ENCODE results near the gene NHERF1. TPM values are rescaled to one million over a fixed set of nuclear protein-coding genes. Genes with fewer than 3 reads are reported as not detected.

NHERF1 gene
- total RNA-seq, 1 experiment from 2014 or later: 75.0 TPM

- Histone ChIP-seq H3K36me3 (ENCODE audit: low read depth, low read length) (no peaks in the 10 kb centered on the region), H2AFZ (ENCODE audit: low read length) (no peak overlapping the region), H3K9me2 (replicated peaks; ENCODE audit: low read length) (no peaks in the 10 kb centered on the region), H3F3A (ENCODE audit: low read length, unreplicated experiment) (no peaks in the 10 kb centered on the region), H3K4me2 (ENCODE audit: low read length) (no peak overlapping the region), H3K4me1 (ENCODE audit: insufficient read depth, low read length) (peaks cover 36% of the 10 kb centered on the region), H3K9ac (ENCODE audit: low read length) (no peak overlapping the region), H3K4me3 (ENCODE audit: low read length) (no peak overlapping the region), H3K27ac (ENCODE audit: low read length) (no peak overlapping the region), H3K79me2 (ENCODE audit: low read length) (peaks cover 60% of the 10 kb centered on the region), H3K27me3 (ENCODE audit: low read length) (no peaks in the 10 kb centered on the region), H3K9me3 (ENCODE audit: low read length) (no peaks in the 10 kb centered on the region), H4K20me1 (ENCODE audit: low read length) (peaks cover 10% of the 10 kb centered on the region; the same call in 1 of the 2 replicates)
- no peak for DNase-seq
- no peak for TF ChIP-seq EZH2 (IDR thresholded peaks at IDR 0.05; ENCODE audit: low read length, unreplicated experiment)
- no peak for TF ChIP-seq EZH2phosphoT487 (IDR thresholded peaks at IDR 0.05; ENCODE audit: borderline replicate concordance, low read length)
- TF ChIP-seq, protein P1, sequence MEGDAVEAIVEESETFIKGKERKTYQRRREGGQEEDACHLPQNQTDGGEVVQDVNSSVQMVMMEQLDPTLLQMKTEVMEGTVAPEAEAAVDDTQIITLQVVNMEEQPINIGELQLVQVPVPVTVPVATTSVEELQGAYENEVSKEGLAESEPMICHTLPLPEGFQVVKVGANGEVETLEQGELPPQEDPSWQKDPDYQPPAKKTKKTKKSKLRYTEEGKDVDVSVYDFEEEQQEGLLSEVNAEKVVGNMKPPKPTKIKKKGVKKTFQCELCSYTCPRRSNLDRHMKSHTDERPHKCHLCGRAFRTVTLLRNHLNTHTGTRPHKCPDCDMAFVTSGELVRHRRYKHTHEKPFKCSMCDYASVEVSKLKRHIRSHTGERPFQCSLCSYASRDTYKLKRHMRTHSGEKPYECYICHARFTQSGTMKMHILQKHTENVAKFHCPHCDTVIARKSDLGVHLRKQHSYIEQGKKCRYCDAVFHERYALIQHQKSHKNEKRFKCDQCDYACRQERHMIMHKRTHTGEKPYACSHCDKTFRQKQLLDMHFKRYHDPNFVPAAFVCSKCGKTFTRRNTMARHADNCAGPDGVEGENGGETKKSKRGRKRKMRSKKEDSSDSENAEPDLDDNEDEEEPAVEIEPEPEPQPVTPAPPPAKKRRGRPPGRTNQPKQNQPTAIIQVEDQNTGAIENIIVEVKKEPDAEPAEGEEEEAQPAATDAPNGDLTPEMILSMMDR (conservative IDR thresholded peaks at IDR 0.05; ENCODE audit: low read depth, low read length): no peak
- ATAC-seq: no peak
- intact Hi-C loops (cut with micrococcal nuclease): no loop called here
- ChIA-PET CTCF (no interaction called here), POLR2A (ENCODE audit: unreplicated experiment) (no interaction called here)
- no TSS peak for BruUV-seq (replicated peaks)
Observed at GRCh38 chr17:74754832-74755231, 6.4 kb downstream of the NHERF1 start.

- DNase-seq: no peak
- Histone ChIP-seq H3K27ac (ENCODE audit: low read length) (no peak overlapping the region), H3K9me3 (ENCODE audit: low read length) (no peaks in the 10 kb centered on the region), H3K9me2 (replicated peaks; ENCODE audit: low read length) (no peaks in the 10 kb centered on the region), H3K4me3 (ENCODE audit: low read length) (no peak overlapping the region), H3K79me2 (ENCODE audit: low read length) (peaks cover 59% of the 10 kb centered on the region), H3K4me2 (ENCODE audit: low read length) (no peak overlapping the region), H3K4me1 (ENCODE audit: insufficient read depth, low read length) (peaks cover 36% of the 10 kb centered on the region), H3K27me3 (ENCODE audit: low read length) (no peaks in the 10 kb centered on the region), H3K9ac (ENCODE audit: low read length) (no peak overlapping the region), H3K36me3 (ENCODE audit: low read depth, low read length) (no peaks in the 10 kb centered on the region), H4K20me1 (ENCODE audit: low read length) (0 out of 2 replicates have a peak, but pooled peaks cover 4% of the 10 kb centered on the region), H3F3A (ENCODE audit: low read length, unreplicated experiment) (no peaks in the 10 kb centered on the region), H2AFZ (ENCODE audit: low read length) (no peak overlapping the region)
- ChIA-PET POLR2A (ENCODE audit: unreplicated experiment) (no interaction called here), CTCF (no interaction called here)
- ATAC-seq: no peak
- intact Hi-C loops (cut with micrococcal nuclease): no loop called here
- no TSS peak for BruUV-seq (replicated peaks)
- TF ChIP-seq EZH2phosphoT487 (IDR thresholded peaks at IDR 0.05; ENCODE audit: borderline replicate concordance, low read length) (no peak), EZH2 (IDR thresholded peaks at IDR 0.05; ENCODE audit: low read length, unreplicated experiment) (no peak)
- TF ChIP-seq, protein P1 (conservative IDR thresholded peaks at IDR 0.05; ENCODE audit: low read depth, low read length): no peak
Observed at GRCh38 chr17:74755533-74755932, 7.1 kb downstream of the NHERF1 start.

DNA sequence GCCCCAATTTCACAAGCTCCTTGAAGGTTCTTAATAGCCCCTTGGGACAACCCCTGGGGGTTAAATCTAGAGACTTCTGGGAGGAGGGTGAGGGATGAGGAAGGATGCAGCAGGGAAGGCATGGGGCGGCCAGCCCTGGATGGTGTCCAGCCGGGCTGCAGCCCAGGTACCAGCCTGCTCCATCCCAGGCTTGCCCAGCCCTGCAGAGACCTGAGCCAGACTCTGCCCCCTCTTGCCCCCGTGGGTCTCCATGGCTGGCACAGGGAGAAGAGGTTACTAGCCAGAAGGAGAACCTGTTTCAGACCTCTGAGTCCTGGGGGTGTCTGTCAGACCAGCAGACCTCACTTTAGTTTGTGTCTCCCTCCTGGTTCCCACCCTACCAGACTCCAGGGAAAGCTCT lies 8.5 kb downstream of the NHERF1 start:
- Histone ChIP-seq H3F3A (ENCODE audit: low read length, unreplicated experiment) (no peaks in the 10 kb centered on the region), H3K4me1 (ENCODE audit: insufficient read depth, low read length) (peaks cover 31% of the 10 kb centered on the region), H2AFZ (ENCODE audit: low read length) (no peak overlapping the region), H3K27ac (ENCODE audit: low read length) (no peak overlapping the region), H3K4me2 (ENCODE audit: low read length) (no peak overlapping the region), H3K9me3 (ENCODE audit: low read length) (no peaks in the 10 kb centered on the region), H3K9me2 (replicated peaks; ENCODE audit: low read length) (no peaks in the 10 kb centered on the region), H3K4me3 (ENCODE audit: low read length) (no peak overlapping the region), H4K20me1 (ENCODE audit: low read length) (0 out of 2 replicates have a peak, but pooled peaks cover 4% of the 10 kb centered on the region), H3K79me2 (ENCODE audit: low read length) (peaks cover 47% of the 10 kb centered on the region), H3K27me3 (ENCODE audit: low read length) (no peaks in the 10 kb centered on the region), H3K9ac (ENCODE audit: low read length) (no peak overlapping the region), H3K36me3 (ENCODE audit: low read depth, low read length) (no peaks in the 10 kb centered on the region)
- no peak for DNase-seq
- ChIA-PET POLR2A (ENCODE audit: unreplicated experiment) (no interaction called here), CTCF (interaction anchor here (0.6 kb wide), 1 partner anchor 11 kb away, joined by 4 read pairs; no protein-coding TSS in a partner anchor)
- ATAC-seq: no peak
- no TSS peak for BruUV-seq (replicated peaks)
- intact Hi-C loops (cut with micrococcal nuclease): no loop called here
- no peak for TF ChIP-seq EZH2 (IDR thresholded peaks at IDR 0.05; ENCODE audit: low read length, unreplicated experiment)
